Measurements from ENCODE around the gene ZFYVE1.

Gene ZFYVE1

DNA sequence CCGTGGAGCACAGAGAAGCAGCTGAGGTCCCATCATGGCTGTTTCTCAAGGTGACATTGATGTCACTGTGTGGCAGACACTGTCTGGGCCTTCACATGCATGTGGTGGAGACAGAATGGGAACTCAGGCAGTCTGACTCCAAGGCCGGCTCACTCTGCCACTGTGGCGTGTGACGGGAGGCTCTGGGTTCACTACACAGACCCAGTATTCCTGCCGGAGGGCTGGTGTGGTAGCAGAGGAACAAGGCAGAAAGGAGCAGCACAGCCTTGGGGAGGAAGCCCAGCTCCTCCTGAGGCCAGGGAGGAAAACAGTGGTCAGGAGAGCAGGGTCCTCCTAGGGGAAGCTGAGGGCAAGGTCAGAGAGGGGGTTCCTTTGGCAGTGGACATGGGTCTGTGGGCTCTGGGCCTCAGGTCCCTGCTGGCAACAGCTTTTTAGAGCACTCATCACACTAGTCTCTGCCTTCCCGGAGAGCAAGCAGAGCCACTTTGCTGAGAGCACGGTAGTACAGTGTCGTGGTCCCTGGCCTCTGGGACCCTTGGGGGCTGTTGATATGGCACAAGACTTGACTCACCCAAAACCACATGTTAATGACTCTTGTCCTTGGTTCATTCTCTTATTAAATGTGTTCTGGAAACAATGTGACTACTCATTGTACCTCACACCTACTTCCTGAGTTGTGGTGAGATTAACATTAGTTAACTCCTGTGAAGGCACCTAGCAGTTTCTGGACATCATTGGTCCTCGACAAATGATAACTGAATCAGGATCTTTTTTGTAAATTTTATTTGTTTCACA is 79.3 kb downstream of the ZFYVE1 start:
- Mint-ChIP-seq H3K4me1 (peaks cover 5% of the 10 kb centered on the region), H3K36me3 (peaks cover 10% of the 10 kb centered on the region), H3K27me3 (no peaks in the 10 kb centered on the region), H3K4me3 (no peak overlapping the region), H3K9me3 (no peaks in the 10 kb centered on the region), H3K27ac (no peak overlapping the region)

DNA sequence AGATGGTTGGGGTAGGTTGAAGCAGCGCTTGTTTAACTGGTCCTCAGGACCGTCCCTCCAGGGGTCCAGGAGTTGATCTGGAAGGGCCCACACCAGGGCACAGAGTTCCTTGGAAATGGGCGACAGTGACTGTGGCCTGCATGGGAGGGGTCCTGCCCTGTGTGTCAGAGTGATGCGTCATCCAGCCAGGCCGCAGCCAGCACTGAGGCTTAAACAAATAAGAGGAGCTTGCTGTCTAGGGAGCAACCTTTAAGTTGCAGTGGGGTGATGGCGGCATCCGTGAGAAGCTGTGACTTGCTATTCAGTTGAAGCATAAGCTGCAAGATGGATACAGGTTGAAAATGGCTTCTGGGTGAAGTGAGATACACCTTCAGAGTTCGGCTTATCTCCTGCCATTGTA is 80.4 kb downstream of the ZFYVE1 start:
- peaks cover 5% of the 10 kb centered on the region for H3K4me1 Mint-ChIP-seq
- peaks cover 11% of the 10 kb centered on the region for H3K36me3 Mint-ChIP-seq
- no peaks in the 10 kb centered on the region for H3K27me3 Mint-ChIP-seq
- H3K4me3 Mint-ChIP-seq = no peak overlapping the region
- no peak overlapping the region for H3K27ac Mint-ChIP-seq
- no peaks in the 10 kb centered on the region for H3K9me3 Mint-ChIP-seq

DNA sequence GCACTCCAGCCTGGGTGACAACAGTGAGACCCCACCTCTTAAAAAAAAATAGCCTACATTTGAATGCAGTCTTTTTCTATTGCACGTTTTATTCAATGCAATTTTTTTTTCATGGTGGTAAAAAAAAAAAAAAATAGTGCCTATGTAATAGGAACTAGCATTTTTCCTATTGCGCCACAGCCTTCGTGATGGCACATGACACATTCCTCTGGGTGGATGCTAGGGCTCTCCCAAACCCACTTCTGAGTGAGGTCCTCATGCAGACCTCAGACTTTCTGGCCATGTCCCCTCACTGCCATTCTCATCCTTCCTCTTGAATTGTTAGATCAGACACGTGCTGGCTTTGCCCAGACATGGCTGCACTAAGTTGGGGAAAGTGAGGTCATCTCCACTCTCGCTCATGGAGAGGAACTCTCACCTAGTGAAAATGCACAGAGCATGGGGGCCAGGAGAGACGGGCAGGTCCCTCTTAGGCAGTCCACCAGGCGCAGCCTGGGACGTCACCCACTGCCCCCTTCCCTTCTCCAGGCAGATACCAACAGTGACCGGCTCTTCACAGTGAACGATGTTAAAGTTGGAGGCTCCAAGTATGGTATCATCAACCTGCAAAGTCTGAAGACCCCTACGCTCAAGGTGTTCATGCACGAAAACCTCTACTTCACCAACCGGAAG is 81.4 kb downstream of the ZFYVE1 start:
- Mint-ChIP-seq H3K4me3 (no peak overlapping the region), H3K36me3 (peaks cover 11% of the 10 kb centered on the region), H3K27ac (no peak overlapping the region), H3K9me3 (no peaks in the 10 kb centered on the region), H3K27me3 (no peaks in the 10 kb centered on the region), H3K4me1 (peaks cover 5% of the 10 kb centered on the region)

DNA sequence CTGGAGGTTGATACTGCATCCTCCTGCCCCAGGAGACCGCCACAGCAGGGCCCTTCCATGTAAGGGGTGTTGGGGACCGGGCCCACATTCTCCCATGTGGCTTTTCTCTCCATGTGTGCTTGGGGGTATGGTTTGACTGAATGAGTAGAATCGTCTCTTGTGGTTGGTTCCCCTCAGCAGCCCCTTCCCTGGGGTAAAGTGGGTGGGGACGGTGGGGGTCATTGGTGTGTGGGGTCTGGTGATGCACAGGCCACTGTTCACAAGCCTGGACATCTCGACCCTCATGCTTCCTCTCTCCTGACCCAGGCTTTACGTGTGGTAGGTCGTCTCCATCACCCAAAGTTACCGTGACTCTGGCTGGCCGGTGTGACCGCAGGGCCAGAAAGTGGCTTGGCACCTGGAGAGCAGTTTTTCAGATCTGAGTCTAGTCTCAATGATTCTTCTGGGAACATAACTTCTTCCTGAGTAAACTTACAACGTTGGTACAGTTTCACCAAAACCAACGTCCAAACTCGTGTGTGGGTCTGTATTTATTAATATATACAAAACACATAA is 83.0 kb downstream of the ZFYVE1 start:
- H3K27ac Mint-ChIP-seq = peak overlapping the region; percentile 23
- no peaks in the 10 kb centered on the region for H3K27me3 Mint-ChIP-seq
- peaks cover 13% of the 10 kb centered on the region for H3K36me3 Mint-ChIP-seq
- H3K4me1 Mint-ChIP-seq = peaks cover 5% of the 10 kb centered on the region
- H3K9me3 Mint-ChIP-seq = no peaks in the 10 kb centered on the region
- H3K4me3 Mint-ChIP-seq = no peak overlapping the region

DNA sequence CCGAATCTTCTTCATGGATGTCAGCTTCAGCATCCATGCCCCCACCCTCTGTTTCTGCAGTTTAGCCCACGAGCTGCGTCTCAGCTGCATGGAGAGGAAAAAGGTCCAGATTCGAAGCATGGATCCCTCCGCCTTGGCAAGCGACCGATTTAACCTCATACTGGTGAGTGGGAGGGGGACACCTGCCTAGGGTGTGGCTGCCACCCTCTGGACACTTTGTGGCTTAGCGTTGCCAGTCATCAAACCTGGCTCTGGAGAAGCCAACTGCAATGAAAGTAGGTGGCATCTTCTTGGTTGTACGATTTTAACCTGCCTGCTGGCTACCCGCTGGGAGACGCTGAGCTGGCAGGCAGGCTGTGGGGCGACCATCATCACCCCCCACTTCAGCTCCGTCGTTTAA is 84.0 kb downstream of the ZFYVE1 start:
- H3K4me3 Mint-ChIP-seq = no peak overlapping the region
- H3K4me1 Mint-ChIP-seq = peaks cover under 1% of the 10 kb centered on the region
- H3K36me3 Mint-ChIP-seq = peaks cover 15% of the 10 kb centered on the region

DNA sequence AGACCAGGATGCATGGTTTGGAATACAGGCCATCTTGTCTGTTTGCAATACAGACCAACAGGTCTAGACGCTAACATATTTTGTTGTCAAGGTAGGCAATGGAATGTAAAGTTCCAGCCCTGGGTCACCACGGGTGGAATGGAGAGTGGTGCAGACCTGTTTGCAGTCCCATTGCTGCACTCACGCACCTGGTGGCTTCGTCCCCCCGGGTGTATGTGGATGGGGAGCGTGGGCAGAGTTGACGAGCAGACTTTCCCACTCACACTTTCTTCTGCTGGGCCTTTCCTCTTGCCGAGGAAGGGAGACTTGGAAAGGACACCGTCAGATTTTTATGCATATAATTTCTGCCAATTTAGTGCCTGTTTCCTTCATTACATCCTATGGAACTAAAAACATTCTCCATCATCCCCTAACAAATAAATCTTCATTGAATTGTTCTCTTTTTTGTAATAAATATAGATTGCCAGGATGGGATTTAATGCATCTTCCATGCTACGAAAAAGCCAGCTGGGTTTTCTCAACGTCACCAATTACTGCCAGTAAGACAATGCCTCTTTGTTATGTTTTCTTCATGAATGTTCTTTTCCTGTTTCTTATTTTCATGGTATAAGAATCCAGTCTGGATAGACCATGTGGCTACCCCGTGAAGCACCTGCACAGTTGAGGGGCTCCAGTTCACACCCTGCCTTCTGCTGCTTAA is 85.5 kb downstream of the ZFYVE1 start:
- Mint-ChIP-seq H3K36me3 (peaks cover 21% of the 10 kb centered on the region), H3K27ac (no peak overlapping the region), H3K4me1 (peaks cover 15% of the 10 kb centered on the region), H3K27me3 (no peaks in the 10 kb centered on the region), H3K4me3 (no peak overlapping the region), H3K9me3 (no peaks in the 10 kb centered on the region)

More for the DNA sequence above, 84.0 kb downstream of the ZFYVE1 start:
- no peaks in the 10 kb centered on the region for H3K9me3 Mint-ChIP-seq
- no peak overlapping the region for H3K27ac Mint-ChIP-seq
- no peaks in the 10 kb centered on the region for H3K27me3 Mint-ChIP-seq

DNA sequence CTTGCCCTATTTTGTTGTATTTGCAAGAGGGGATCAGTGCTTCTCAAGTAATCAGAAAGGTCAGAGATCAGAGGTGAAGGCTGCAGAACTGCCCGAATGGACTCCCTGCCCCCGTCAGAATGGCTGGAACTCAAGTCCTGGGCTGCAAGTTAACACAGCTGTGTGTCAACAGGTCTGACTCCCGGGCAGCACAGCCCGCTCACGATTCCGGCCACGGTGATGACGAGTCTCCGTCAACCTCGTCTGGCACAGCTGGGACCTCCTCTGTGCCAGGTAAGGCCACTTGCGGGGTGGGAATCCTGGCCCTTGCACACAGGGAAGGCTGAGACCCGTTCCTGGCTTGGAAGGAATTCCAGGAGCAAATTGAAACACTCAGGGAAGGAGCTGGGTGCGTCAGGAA is 87.3 kb downstream of the ZFYVE1 start:
- Mint-ChIP-seq H3K4me1 (peaks cover 26% of the 10 kb centered on the region), H3K4me3 (no peak overlapping the region), H3K27ac (no peak overlapping the region), H3K27me3 (no peaks in the 10 kb centered on the region), H3K9me3 (no peaks in the 10 kb centered on the region), H3K36me3 (peaks cover 21% of the 10 kb centered on the region)

DNA sequence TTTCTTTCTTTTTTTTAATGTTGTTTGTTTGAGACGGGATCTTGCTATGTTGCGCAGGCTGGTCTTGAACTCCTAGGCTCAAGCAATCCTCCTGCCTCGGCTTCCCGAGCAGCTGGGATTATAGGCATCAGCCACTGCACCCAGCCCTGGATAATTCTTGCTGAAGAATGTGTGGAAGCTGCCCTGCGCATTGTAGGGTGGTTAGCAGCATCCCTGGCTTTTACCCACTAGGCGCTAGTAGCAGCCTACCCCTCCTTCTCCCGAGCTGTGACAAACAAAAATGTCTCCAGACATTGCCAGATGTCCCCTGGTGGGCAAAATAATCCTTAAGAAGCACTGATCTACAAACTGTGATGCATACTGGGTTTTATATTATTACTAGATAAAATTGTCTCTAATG is 94.0 kb downstream of the ZFYVE1 start:
- H3K9me3 Mint-ChIP-seq = no peaks in the 10 kb centered on the region
- no peaks in the 10 kb centered on the region for H3K27me3 Mint-ChIP-seq
- H3K27ac Mint-ChIP-seq = no peak overlapping the region
- H3K4me1 Mint-ChIP-seq = peaks cover 46% of the 10 kb centered on the region
- H3K36me3 Mint-ChIP-seq = peaks cover 13% of the 10 kb centered on the region
- no peak overlapping the region for H3K4me3 Mint-ChIP-seq

DNA sequence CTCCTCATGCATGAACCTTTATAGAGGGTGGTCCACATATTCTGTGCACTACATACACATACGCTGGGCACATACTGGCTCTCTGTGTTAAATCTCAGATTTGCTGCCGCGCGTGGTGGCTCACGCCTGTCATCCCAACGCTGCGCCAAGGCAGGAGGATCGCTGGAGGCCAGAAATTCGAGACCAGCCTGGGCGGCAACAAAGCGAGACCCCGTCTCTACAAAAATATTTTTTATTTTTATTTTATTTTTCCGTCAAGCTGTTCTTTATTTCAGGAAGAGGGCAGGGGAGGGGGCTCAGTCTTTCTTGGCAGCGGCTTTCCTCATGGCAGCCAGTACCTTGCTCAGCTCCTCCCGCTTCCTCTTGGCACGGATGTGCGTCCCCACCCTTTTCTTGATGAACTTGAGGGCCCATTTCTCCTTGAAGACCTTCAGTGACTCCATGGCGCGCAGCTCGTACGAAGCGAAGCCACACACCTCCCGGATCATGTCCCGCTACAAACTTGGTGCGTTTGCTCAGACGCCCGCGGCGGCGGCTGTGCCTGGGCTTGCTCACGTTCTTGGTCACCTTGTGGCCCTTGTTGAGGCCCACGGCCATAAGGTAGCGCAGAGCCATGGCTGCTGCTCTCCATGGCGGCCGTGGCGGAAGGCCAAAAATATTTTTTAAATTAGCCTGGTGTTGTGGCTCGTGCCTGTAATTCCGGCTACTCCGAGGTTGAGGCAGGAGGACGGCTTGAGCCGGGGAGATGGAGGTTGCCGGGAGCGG is 97.4 kb downstream of the ZFYVE1 start:
- Mint-ChIP-seq H3K4me1 (peaks cover 27% of the 10 kb centered on the region), H3K36me3 (peaks cover 7% of the 10 kb centered on the region), H3K27me3 (no peaks in the 10 kb centered on the region), H3K27ac (no peak overlapping the region), H3K4me3 (no peak overlapping the region), H3K9me3 (no peaks in the 10 kb centered on the region)

DNA sequence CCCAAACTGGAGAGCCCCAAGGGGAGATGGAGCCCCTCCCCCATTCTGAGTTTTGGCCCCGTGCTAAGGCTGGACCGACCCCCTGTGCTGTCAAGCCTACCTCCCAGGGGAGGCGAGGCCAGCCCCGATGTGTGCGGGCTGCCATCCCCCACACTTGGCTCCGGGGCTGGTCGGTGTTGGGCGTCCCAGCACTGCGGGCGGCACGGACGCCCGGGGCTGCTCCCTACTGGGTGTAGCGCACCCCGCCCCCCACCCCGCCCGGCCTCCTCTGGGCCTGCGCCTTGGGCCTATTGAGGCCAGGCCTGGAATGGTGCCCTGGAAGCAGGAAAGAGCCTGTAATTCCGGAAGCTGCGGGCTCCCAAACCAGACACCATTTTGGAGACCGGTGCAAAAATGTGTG is 98.0 kb downstream of the ZFYVE1 start:
- H3K27ac Mint-ChIP-seq = no peak overlapping the region
- no peaks in the 10 kb centered on the region for H3K27me3 Mint-ChIP-seq
- H3K36me3 Mint-ChIP-seq = peaks cover 7% of the 10 kb centered on the region
- H3K4me1 Mint-ChIP-seq = peaks cover 26% of the 10 kb centered on the region
- no peak overlapping the region for H3K4me3 Mint-ChIP-seq
- H3K9me3 Mint-ChIP-seq = no peaks in the 10 kb centered on the region

DNA sequence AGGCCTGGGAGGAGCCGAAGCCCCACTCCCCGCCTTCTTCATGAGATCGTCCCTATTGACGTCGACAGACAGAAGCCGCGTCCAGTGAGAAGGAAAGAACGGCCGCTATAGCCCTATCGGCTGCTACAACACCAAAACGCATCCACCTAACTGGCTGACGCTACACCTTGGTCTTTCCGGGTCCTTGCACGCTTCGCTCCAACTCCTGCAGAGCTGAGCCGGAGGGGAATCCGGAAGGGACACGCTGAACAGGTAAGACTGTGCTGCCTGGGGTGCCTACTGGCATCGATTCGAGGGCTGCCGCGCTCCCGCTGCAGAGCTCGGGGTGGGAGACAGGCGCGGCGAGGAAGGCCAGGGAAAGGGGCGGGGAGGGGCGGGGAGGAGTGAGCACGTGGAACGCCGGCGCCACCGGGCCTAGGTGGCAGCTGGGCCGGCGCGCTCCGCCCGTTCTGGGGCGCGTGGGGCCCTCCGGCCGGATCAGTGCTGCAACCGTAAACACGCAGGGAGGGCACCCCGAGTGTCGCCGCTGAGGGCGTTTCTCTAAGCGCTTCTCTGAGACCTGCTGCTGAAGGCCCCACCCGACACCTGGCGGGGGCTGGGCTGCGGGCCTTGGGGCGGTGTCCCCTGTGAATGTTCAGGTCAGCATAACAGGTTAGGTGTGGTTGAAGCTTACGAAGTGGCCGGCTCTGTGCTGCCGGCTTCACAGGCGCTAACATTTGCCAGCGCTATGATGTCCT is 100.4 kb downstream of the ZFYVE1 start, which contains the start of gene DCAF4:
Gene DCAF4, plus strand, starts transcription at position 173 of the 737 bp plus-strand sequence. CDS start 11,515 bp downstream, outside the sequence.
- Mint-ChIP-seq H3K27me3 (no peaks in the 10 kb centered on the region), H3K27ac (peak within 1 kb of the TSS; percentile 87), H3K4me3 (peak within 1 kb of the TSS; percentile 92), H3K36me3 (peaks cover 2% of the 10 kb centered on the region), H3K9me3 (no peaks in the 10 kb centered on the region), H3K4me1 (peaks cover 15% of the 10 kb centered on the region)

DNA sequence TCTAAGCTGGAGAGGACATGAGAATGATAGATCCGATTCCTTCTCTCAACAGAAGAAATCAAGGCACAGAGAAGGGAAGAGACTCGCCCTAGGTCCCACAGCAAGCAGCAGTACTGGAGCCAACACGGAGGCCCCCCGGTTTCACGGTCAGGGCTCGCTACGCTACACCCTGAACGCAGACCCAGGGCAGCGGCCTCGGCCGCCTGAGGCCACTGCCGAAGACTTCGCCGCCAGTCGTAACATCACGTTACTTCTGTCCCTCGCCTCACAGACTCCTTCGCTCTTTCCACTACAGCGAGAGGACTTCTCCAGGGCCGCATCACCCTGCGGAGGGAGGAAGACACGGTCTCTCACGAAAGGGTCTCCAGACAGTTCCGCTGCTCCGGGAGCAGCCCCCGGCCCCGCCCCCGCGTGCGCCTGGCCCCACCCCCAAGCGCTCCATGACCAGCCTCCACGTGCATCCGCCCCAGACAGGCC is 101.1 kb downstream of the ZFYVE1 start:
- H3K27ac Mint-ChIP-seq = peak overlapping the region; percentile 87
- no peaks in the 10 kb centered on the region for H3K27me3 Mint-ChIP-seq
- peaks cover 2% of the 10 kb centered on the region for H3K36me3 Mint-ChIP-seq
- peak overlapping the region; percentile 92 for H3K4me3 Mint-ChIP-seq
- H3K9me3 Mint-ChIP-seq = no peaks in the 10 kb centered on the region
- peaks cover 11% of the 10 kb centered on the region for H3K4me1 Mint-ChIP-seq

DNA sequence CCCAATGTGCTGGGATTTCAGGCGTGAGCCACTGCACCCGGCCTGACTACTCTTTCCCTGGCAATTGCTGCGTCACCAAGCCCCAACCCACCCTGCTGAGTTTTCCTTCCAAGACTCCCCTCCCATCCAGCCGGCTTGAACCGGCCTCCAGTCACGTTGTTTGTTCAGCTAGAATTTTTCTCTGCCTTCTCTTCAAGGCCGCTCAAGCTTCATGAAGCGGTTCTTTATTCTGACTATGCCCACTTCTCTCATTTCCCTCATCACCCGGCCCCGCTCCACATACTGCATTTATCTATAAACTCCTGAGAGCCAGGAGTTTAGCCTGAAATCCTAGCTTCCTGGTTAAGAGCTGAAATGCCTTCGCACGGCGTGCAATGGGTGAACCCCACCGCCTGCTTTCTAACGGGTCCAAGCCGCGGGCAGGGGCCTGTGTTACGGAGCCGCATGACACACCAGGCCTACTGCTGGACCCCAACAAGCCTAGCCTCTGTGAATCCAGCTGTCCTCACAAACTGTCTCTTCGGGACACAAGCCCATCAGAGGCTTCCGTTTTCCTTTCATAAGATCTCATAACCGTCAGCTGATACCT is 101.6 kb downstream of the ZFYVE1 start:
- Mint-ChIP-seq H3K4me3 (peak overlapping the region; percentile 92), H3K4me1 (peaks cover 7% of the 10 kb centered on the region), H3K9me3 (no peaks in the 10 kb centered on the region), H3K36me3 (peaks cover 2% of the 10 kb centered on the region), H3K27ac (peak overlapping the region; percentile 8), H3K27me3 (no peaks in the 10 kb centered on the region)

DNA sequence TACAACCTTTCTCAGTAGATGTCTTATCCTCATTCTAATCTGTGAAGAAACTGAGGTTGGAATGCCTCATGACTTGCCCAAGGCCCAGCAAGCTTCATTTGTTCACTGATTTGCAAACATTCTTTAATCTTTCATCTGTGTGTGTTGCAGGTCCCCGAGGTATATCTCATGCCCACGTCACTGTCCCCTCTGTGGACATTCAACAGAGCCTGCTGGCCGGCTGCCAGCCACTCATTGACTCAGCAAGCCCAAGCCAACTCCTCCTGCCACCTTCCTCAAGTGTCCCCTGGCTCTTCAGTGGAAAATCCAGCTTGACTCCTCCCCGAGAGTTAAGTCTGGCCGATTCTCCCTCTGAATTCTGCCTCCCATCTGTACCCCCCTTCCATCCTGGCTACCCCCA is 102.6 kb downstream of the ZFYVE1 start:
- Mint-ChIP-seq H3K4me1 (peaks cover 7% of the 10 kb centered on the region), H3K9me3 (no peaks in the 10 kb centered on the region), H3K4me3 (no peak overlapping the region), H3K27me3 (peaks cover 4% of the 10 kb centered on the region), H3K27ac (peak overlapping the region; percentile 51), H3K36me3 (no peaks in the 10 kb centered on the region)

Measured in activated naive CD4-positive, alpha-beta T cell treated with anti-CD3 and anti-CD28 coated beads, Interleukin-2, amount 50 U/mL, for 24 hours (primary cell).